SJSA1 (cell line): ENCODE data around the gene ST3GAL2. TPM values are rescaled to one million over a fixed set of nuclear protein-coding genes. Genes with fewer than 3 reads are reported as not detected.

ENCODE experiments used
- DNase-seq, 2 experiments: peaks; one replicate each; pipeline ENCODE4 v3.0.0-alpha.2; 2015 to 2020; ENCODE audit warnings: low spot score in 2 of 2, low read depth in 1 of 2
- H3K27ac ChIP-seq: fragments of 250-450 bp; sonication (Bioruptor Pico); 2 replicates; pipeline ENCODE4 v1.5.1; 2020; ENCODE audit warnings: mild to moderate bottlenecking, moderate library complexity
- H3K27me3 ChIP-seq: fragments of 250-450 bp; sonication (Bioruptor Pico); replicated peaks from 2 replicates; pipeline ENCODE4 v1.5.1; 2020; ENCODE audit warnings: mild to moderate bottlenecking, moderate library complexity
- H3K36me3 ChIP-seq: fragments of 250-450 bp; sonication (Bioruptor Pico); 2 replicates; pipeline ENCODE4 v1.5.1; 2020; ENCODE audit warnings: mild to moderate bottlenecking
- H3K4me1 ChIP-seq: fragments of 250-450 bp; sonication (Bioruptor Pico); replicated peaks from 2 replicates; pipeline ENCODE4 v1.6.1; 2021; ENCODE audit warnings: mild to moderate bottlenecking
- H3K4me3 ChIP-seq: fragments of 250-450 bp; sonication (Bioruptor Pico); 2 replicates; pipeline ENCODE4 v1.5.1; 2020; ENCODE audit warnings: mild to moderate bottlenecking
- H3K9me3 ChIP-seq: fragments of 250-450 bp; sonication (Bioruptor Pico); replicated peaks from 2 replicates; pipeline ENCODE4 v1.5.1; 2020; ENCODE audit warnings: mild to moderate bottlenecking
- total RNA-seq: library from RNA; depleted of rRNA; stranded (reverse); fragments of >200 nt; shearing (Covaris generic); gene quantifications from 2 replicates; pipeline ENCODE4 v1.2.3, GENCODE V29; 2014; rRNA removed

The ST3GAL2 gene, protein sequence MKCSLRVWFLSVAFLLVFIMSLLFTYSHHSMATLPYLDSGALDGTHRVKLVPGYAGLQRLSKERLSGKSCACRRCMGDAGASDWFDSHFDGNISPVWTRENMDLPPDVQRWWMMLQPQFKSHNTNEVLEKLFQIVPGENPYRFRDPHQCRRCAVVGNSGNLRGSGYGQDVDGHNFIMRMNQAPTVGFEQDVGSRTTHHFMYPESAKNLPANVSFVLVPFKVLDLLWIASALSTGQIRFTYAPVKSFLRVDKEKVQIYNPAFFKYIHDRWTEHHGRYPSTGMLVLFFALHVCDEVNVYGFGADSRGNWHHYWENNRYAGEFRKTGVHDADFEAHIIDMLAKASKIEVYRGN
- 23.2 and 43.8 TPM in 2 replicates for total RNA-seq

DNA sequence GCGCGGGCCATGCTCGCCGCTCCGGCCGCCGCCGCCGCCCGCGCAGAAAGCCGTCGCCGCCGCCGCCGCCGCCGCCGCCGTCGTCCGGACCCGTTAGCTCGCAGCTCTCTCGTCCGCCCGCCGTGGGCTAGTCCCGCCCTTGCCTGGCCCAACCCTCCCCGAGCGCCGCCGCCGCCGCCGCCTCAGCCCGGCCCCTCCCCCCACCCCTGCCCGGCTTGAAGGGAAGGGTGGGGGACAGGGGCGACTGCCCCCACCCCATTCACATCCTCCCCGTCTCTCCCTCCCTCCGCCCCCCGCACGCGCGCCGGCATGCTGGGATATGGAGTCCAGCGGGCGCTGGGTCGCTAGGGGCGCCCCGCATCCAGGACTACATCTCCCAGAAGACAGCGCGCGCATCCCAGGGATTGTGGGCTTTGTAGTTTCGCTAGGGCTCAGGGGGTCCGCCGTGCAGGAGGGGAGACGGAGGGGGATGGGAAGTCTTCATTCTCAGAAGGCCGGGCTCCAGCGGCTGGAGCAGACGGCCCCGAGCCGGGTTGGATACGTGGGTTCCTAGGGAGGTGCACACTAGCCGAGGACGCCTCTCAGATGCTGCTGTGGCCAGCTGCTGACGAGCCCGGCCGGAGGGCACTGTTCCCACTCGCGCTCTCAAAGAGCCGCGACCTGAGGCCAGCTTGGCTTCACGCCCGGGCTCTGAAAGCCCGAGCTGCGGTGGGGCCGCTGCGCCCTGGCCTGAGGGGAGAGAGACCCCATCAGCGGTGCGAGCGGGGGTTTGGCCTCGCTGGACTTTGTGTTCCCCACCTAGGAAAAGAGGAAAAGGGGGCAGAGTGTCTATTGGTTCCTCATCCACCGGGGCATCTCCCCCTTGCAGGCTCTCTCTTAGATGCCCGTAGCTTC is at the start of gene ST3GAL2:
TSS of gene ST3GAL2 (minus strand) at position 132 of the 894 bp plus-strand sequence. CDS start 40,570 bp downstream, outside the sequence.
- Histone ChIP-seq H3K4me3 (peak within 1 kb of the TSS; percentile 82), H3K36me3 (peaks cover 10% of the 10 kb centered on the region), H3K9me3 (no peaks in the 10 kb centered on the region), H3K4me1 (peaks cover 33% of the 10 kb centered on the region), H3K27ac (peak within 1 kb of the TSS; percentile 26; the same call in 1 of the 2 replicates), H3K27me3 (no peaks in the 10 kb centered on the region)
- DNase-seq: peak; percentile 85 to 96

DNA sequence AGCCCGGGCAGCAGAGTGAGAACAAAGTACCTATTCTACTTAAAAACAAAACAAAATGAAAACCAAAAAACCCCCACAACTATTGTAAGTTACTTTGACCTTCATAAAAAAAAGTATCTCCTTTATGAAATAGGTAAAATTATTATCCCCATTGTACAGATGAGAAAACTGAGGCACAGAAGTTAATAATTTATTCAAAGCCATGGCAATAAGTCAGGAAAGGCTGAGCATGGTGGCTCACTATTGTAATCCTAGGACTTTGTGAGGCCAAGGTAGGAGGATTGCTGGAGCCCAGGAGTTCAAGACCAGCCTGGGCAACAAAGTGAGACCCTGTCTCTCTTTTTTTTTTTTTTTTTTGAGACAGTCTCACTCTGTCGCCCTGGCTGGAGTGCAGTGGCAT is 46.0 kb upstream of the ST3GAL2 start:
- Histone ChIP-seq H3K27ac (no peak overlapping the region), H3K9me3 (0 out of 2 replicates have a peak, but pooled peaks cover 3% of the 10 kb centered on the region), H3K4me3 (no peak overlapping the region), H3K36me3 (peaks cover 59% of the 10 kb centered on the region), H3K27me3 (no peaks in the 10 kb centered on the region), H3K4me1 (peaks cover 26% of the 10 kb centered on the region)
- DNase-seq: no peak

DNA sequence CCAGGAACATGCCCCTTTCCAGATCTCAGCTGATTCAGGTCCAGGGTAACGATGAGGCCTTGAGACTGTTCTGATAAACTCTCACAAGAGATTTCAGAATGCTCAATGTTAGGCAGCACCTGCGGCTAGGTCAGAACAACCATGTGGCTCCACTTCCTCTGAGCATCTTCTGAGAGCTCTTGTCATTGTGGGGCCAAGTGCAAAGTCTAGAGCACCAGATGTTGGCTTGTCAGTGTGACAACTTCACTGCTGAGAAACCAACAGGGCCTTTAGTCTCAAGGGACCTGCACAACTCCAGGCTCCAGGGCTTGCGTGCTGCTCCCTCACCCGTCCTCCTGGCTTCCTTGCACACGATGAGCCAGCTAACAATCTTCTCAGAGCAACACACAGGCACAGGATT is 44.5 kb upstream of the ST3GAL2 start:
- no peak overlapping the region for H3K4me3 ChIP-seq
- H3K4me1 ChIP-seq: peaks cover 26% of the 10 kb centered on the region
- DNase-seq: no peak
- no peaks in the 10 kb centered on the region for H3K27me3 ChIP-seq
- no peak overlapping the region for H3K27ac ChIP-seq
- 0 out of 2 replicates have a peak, but pooled peaks cover 3% of the 10 kb centered on the region for H3K9me3 ChIP-seq
- H3K36me3 ChIP-seq: peaks cover 66% of the 10 kb centered on the region

DNA sequence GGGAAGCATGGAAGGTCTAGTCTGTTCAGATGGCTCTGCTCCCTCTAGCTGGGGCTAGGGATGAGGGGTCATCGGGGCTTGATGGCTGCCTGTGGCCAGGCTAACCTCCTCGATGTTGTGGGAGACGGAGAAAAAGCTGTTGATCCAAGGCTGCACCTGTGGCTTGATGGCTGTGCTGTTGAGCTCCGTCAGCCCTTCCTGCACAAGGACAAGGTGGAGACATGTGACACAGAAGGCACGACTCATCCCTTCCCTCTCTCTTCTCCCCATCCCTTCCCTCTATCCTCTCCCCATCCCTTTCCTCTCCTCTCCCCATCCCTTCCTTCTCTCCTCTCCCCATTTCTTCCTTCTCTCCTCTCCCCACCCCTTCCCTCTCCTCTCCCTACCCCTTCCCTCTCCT is 43.7 kb upstream of the ST3GAL2 start:
- H3K4me3 ChIP-seq: no peak overlapping the region
- DNase-seq: no peak
- peak overlapping the region; percentile 75 for H3K27ac ChIP-seq
- H3K9me3 ChIP-seq: 0 out of 2 replicates have a peak, but pooled peaks cover 3% of the 10 kb centered on the region
- H3K36me3 ChIP-seq: peaks cover 68% of the 10 kb centered on the region
- H3K27me3 ChIP-seq: no peaks in the 10 kb centered on the region
- H3K4me1 ChIP-seq: peaks cover 26% of the 10 kb centered on the region

DNA sequence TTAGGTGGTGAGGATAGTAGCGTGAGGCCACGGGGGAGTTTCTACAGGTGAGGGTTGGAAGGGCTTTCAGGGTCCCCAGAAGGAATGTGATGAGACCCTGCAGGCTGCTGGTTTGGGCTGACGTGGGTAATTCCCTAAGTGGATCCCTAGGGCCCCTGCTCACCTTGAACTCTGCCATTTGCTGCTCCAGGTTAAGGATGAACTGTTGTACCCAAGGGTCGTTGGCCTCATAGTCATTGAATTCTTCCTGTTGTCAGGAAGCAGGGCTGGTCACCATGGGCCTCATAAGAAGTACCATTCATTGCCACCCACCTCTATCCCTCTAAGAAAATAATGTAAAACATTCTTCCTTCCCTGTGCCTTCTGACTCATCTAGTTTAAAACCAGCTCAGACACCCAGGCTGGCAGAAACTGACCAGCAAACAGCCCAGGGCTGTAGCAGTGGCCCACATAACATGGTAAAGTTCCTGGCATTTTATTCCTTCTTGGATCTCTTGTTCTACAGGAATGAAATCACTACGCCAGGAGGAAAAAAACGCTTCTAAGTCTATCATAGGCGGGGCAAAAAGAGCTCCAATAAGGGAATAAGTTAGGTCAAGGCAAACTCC is 43.1 kb upstream of the ST3GAL2 start:
- Histone ChIP-seq H3K27ac (peak overlapping the region; percentile 75), H3K36me3 (peaks cover 68% of the 10 kb centered on the region), H3K4me1 (peaks cover 30% of the 10 kb centered on the region), H3K9me3 (0 out of 2 replicates have a peak, but pooled peaks cover 3% of the 10 kb centered on the region), H3K4me3 (no peak overlapping the region), H3K27me3 (no peaks in the 10 kb centered on the region)
- peak; percentile 79 to 85 for DNase-seq

DNA sequence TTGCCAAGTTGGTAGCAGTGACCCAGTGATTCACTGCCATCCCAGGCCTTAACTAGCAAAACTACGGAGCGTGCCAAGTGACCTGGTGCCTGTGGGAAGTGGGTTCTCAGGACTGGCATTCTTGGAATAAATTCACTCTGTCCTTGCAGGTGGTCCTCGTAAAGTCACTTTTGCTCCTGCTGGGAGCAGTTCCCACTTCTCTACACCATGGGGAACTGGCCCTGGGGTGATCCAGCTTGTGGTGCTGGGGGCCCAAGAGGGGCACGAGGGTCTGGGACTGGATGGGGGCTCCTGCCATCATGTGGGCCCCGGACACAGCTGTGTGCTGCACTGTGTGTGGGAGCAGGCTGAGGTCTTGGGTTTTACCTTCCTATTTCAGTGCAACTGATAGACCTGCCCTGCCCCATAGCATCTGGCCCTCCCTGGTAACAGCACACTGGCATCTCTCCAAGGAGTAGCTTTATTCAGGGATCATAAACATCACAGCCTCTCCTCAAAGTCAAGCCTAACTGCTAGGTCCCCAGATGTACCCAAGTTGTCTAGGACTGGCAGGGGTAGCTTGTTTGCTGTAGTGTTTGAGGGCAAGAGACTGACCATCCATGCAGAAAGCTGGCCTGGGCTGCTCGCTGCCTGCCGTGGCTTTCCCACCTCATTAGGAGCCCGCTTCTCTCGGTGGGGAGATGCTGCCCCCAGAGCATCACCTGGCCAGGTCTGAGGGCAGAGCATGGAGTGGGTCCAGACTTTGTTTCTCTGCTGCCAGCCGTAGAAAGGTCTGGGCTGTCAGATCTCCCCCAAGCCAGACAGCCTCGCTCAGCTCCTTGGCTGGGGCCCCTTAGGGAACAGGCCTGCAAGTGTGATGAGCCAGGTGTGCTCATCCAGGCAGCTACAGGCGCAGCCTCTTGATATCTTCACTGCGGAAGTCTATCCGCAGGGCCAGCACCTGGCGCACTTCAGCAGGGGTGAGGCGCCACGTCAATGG is 41.5 kb upstream of the ST3GAL2 start:
- 0 out of 2 replicates have a peak, but pooled peaks cover 3% of the 10 kb centered on the region for H3K9me3 ChIP-seq
- H3K4me1 ChIP-seq: peaks cover 41% of the 10 kb centered on the region
- no peak overlapping the region for H3K27ac ChIP-seq
- H3K27me3 ChIP-seq: no peaks in the 10 kb centered on the region
- peaks cover 69% of the 10 kb centered on the region for H3K36me3 ChIP-seq
- DNase-seq: no peak
- H3K4me3 ChIP-seq: no peak overlapping the region

DNA sequence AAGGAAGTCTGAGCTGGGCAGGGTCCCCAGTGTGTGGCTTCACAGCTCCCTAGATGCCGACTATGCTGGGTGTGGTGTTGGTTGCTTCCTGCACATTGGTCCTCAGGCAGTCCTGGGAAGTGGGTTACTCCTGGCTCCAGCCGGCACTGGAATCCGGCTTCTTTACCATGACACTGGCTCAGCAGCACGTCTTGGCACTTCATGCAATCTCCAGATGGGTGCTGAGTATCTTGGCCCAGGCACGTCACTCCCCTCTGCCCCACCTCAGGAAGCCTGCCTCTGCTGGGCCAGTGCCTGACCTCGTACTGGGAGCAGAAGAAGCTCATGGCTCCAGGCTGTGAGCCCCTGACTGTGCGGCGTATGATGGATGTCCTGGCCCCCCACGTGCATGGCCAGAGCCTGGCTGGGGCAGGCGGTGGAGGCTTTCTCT is 40.0 kb upstream of the ST3GAL2 start:
- Histone ChIP-seq H3K36me3 (peaks cover 62% of the 10 kb centered on the region), H3K27ac (no peak overlapping the region), H3K27me3 (no peaks in the 10 kb centered on the region), H3K9me3 (0 out of 2 replicates have a peak, but pooled peaks cover 3% of the 10 kb centered on the region), H3K4me1 (peaks cover 40% of the 10 kb centered on the region), H3K4me3 (no peak overlapping the region)
- peak in 1 of 2 experiments; percentile 42 for DNase-seq

DNA sequence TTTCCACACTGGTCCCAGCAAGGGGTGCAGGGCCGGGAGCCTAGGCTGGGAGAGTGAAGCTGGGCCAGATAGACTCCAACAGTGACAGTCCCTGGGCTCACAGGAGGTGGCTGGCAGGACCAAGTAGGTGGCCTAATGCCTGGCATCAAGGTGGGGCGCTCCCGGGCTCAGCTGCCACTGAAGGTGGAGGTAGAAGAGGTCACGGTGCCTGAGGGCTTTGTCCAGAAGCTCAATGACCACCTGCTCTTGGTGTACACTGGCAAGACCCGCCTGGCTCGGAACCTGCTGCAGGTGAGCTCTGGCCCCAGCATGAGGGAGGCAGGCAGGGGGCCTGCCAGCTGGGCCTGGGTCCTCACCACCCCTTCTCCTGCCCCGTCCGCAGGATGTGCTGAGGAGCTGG is 39.3 kb upstream of the ST3GAL2 start:
- peaks cover 55% of the 10 kb centered on the region for H3K36me3 ChIP-seq
- no peak overlapping the region for H3K27ac ChIP-seq
- no peak overlapping the region for H3K4me3 ChIP-seq
- DNase-seq: no peak
- H3K9me3 ChIP-seq: 0 out of 2 replicates have a peak, but pooled peaks cover 3% of the 10 kb centered on the region
- H3K27me3 ChIP-seq: no peaks in the 10 kb centered on the region
- H3K4me1 ChIP-seq: peaks cover 33% of the 10 kb centered on the region

DNA sequence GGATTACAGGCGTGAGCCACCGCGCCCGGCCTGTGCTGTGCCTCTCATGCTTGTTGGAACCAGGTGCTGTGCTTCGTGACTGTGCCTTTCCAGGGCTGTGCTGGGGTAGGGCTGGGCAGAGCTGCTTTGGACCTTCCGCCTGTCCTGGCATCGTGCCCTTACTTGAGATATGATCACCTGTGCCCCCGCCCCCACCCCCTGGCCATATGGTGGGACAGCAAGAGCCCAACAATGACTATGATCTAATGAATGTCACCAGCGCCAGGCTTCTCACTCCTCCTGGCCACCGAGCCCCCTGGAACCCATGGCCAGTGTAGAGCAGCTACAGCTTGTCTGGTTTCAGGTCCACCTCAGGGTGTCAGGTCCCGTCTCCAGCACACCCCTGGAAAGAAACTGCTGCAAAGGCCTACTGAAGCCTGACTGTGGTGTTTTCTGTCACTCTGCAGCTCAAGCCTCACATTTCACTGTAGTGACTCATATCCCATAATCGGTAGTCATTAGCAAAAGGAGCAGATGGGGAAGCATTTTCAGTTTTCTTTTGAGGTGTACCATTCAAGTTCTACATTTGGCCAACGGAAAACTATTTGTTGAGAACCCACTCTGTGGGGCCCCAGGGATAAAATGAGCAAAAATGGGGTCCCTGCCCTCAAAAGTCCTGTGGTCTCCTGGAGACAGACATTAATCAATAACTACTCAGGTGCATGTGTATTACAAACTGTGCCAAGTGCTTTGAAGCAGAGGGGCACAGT is 37.5 kb upstream of the ST3GAL2 start:
- no peak overlapping the region for H3K4me3 ChIP-seq
- H3K9me3 ChIP-seq: no peaks in the 10 kb centered on the region
- no peaks in the 10 kb centered on the region for H3K27me3 ChIP-seq
- peak overlapping the region; percentile 64 for H3K27ac ChIP-seq
- peaks cover 19% of the 10 kb centered on the region for H3K4me1 ChIP-seq
- peak; percentile 62 to 64 for DNase-seq
- H3K36me3 ChIP-seq: peaks cover 45% of the 10 kb centered on the region

DNA sequence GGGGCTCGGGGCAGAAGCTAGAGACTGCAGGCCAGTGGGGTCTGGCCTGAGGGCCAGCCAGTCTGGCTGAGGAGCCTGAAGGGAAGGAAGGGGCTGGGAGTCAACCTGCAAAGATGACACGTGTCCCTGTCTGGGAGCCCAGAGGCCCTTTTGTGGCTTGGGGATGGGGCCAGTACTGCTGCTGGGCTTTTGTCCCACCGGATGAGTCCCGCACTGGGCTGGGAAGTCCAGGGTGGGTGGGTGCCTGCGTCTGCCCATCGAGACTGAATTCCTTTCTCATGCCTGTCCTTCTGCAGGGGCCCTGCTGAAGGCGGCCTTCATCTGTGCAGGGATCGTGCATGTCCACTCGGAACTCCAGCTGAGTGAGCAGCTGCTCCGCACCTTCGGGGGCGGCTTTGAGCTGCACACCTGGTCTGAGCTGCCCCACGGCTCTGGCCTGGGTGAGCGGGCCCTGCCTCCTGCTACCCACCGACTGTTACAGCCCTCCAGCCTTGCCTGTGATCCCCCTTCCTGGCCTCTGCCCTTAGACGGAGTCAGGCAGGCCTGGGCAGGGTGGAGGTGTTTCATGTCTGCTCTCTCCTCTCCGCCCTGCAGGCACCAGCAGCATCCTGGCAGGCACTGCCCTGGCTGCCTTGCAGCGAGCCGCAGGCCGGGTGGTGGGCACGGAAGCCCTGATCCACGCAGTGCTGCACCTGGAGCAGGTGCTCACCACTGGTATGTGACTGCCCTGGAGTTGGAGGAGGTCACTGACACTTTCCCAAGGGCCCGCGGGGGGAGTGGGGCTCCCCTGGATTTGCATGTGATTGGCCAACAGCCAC is 36.4 kb upstream of the ST3GAL2 start:
- DNase-seq: no peak
- Histone ChIP-seq H3K27me3 (no peaks in the 10 kb centered on the region), H3K4me3 (no peak overlapping the region), H3K4me1 (peaks cover 15% of the 10 kb centered on the region), H3K27ac (no peak overlapping the region), H3K36me3 (peaks cover 33% of the 10 kb centered on the region), H3K9me3 (no peaks in the 10 kb centered on the region)

DNA sequence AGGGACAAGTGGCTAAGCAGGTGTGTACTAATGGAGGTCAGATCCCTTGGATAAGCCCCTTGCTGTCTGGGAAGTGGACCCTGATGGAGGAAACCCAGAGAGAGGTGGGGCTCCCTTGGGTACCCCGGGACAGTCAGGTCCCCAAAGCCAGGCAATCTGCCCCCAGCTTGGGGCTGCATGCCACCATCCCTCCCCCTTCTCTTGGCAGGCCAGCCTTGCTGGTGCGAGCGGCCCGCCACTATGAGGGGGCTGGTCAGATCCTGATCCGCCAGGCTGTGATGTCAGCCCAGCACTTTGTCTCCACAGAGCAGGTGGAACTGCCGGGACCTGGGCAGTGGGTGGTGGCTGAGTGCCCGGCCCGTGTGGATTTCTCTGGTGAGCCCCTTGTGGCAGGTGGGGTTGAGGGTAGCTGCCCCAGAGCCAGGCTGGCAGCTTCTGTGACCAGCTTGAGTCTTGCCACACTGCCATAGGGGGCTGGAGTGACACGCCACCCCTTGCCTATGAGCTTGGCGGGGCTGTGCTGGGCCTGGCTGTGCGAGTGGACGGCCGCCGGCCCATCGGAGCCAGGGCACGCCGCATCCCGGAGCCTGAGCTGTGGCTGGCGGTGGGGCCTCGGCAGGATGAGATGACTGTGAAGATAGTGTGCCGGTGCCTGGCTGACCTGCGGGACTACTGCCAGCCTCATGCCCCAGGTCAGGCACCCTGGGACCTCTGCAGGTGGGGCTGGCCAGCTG is 35.6 kb upstream of the ST3GAL2 start:
- DNase-seq: no peak

More for the DNA sequence above, 35.6 kb upstream of the ST3GAL2 start:
- Histone ChIP-seq H3K4me3 (no peak overlapping the region), H3K4me1 (peaks cover 15% of the 10 kb centered on the region), H3K27me3 (no peaks in the 10 kb centered on the region), H3K27ac (no peak overlapping the region), H3K36me3 (peaks cover 25% of the 10 kb centered on the region), H3K9me3 (no peaks in the 10 kb centered on the region)
